Breast epithelium (tissue), 3 donors: ENCODE results near the gene CAMTA1.

Source experiments
- POLR2A ChIP-seq: fragments of 450-650 bp; IDR thresholded peaks from one replicate; pipeline ENCODE4 v1.6.1; 2016; ENCODE audit warnings: antibody characterized with exemption, mild to moderate bottlenecking, moderate library complexity
- TF ChIP-seq, protein P1 (sequence below), 3 donors: fragments of 450-650 bp; IDR thresholded peaks; one replicate each; pipeline ENCODE4 v1.5.1; 2016 to 2017; ENCODE audit warnings: antibody characterized with exemption in 3 of 3, mild to moderate bottlenecking in 3 of 3, moderate library complexity in 3 of 3

DNA sequence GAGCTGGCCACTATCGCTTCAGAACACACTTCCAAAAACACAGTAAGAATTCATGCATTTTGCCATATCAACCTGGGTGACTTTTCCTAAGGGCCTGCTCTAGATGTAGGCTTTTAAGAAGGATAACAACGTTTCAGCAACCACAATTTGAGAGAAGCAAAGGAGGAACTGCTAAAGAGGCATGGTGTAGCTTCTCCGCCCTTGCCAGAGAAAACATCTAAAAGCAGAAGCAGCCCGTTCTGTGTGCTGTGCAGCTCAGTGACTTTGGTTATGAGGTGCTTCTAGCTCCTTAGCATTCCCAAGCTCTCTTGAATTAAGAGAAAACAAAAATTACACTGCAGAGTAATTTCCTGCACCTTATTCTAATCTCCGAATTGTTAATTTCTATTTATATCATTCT, 1001.5 kb downstream of the CAMTA1 start:
- no peak for TF ChIP-seq POLR2A
- TF ChIP-seq, protein P1, sequence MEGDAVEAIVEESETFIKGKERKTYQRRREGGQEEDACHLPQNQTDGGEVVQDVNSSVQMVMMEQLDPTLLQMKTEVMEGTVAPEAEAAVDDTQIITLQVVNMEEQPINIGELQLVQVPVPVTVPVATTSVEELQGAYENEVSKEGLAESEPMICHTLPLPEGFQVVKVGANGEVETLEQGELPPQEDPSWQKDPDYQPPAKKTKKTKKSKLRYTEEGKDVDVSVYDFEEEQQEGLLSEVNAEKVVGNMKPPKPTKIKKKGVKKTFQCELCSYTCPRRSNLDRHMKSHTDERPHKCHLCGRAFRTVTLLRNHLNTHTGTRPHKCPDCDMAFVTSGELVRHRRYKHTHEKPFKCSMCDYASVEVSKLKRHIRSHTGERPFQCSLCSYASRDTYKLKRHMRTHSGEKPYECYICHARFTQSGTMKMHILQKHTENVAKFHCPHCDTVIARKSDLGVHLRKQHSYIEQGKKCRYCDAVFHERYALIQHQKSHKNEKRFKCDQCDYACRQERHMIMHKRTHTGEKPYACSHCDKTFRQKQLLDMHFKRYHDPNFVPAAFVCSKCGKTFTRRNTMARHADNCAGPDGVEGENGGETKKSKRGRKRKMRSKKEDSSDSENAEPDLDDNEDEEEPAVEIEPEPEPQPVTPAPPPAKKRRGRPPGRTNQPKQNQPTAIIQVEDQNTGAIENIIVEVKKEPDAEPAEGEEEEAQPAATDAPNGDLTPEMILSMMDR (IDR thresholded peaks at IDR 0.05): no peak
